GM10248 (cell line): ENCODE measurements around the gene MDN1.

Experiments
- CTCF ChIA-PET: fragments of 300-600 bp; sonication (Branson Sonifier 250); formaldehyde crosslinking; extraction: SDS; loops from one replicate; lab custom pipeline; 2021; ENCODE audit warnings: antibody characterized with exemption; lab: Yijun Ruan, JAX
- POLR2A ChIA-PET: fragments of 350-650 bp; sonication (Branson Sonifier 250); formaldehyde crosslinking; extraction: SDS; loops from one replicate; lab custom pipeline; 2020; ENCODE audit warnings: antibody characterized with exemption; lab: Yijun Ruan, JAX
- DNase-seq: peaks from one replicate; pipeline ENCODE4 v3.0.0; 2012; ENCODE audit errors: extremely low spot score
- CTCF ChIP-seq: IDR thresholded peaks from 2 replicates; pipeline ENCODE4 v1.5.1; 2012; ENCODE audit warnings: mild to moderate bottlenecking, low read depth; ENCODE audit errors: extremely low read depth, missing control alignments, control extremely low read depth

Gene MDN1

GRCh38 chr6:89661559-89661958 is 158.0 kb downstream of the MDN1 start:
- CTCF ChIA-PET, result interaction anchor here (1.0 to 2.1 kb wide), 5 partner anchors 8 to 24 kb away, joined by 3 to 7 read pairs (median 4); no protein-coding TSS in a partner anchor
- TF ChIP-seq CTCF, result no peak
- POLR2A ChIA-PET, result no interaction called here
- no peak for DNase-seq

DNA sequence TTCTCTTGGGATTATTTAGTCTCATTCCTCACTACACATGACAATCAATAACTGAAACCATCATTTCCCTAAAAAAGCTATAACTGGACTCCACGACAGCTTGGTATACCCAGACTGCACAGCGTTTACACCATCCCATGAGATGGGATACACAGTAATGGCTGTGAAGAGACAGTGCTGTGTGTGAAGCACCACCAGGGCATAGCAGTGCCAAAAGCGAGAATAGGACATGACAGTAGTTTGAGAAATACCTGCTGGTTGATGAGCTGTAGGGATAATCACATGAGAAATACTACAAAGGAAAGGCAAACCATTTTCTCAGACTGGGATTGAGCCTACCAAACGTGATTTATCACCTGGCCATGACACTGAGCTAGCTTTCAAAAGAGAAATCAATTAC is 158.6 kb downstream of the MDN1 start:
- TF ChIP-seq CTCF, result no peak
- POLR2A ChIA-PET, result no interaction called here

GRCh38 chr6:89657445-89658158 is 162.0 kb downstream of the MDN1 start:
- ChIA-PET POLR2A (no interaction called here), CTCF (no interaction called here)
- DNase-seq, result no peak
- TF ChIP-seq CTCF, result no peak

More for the DNA sequence above, 158.6 kb downstream of the MDN1 start:
- DNase-seq, result no peak
- CTCF ChIA-PET, result interaction anchor here (1.0 to 2.1 kb wide), 5 partner anchors 8 to 24 kb away, joined by 3 to 7 read pairs (median 4); no protein-coding TSS in a partner anchor

- POLR2A ChIA-PET, result no interaction called here
- CTCF ChIA-PET, result no interaction called here
- no peak for DNase-seq
- no peak for TF ChIP-seq CTCF
Observed at GRCh38 chr6:89655122-89655521, 164.5 kb downstream of the MDN1 start.

DNA sequence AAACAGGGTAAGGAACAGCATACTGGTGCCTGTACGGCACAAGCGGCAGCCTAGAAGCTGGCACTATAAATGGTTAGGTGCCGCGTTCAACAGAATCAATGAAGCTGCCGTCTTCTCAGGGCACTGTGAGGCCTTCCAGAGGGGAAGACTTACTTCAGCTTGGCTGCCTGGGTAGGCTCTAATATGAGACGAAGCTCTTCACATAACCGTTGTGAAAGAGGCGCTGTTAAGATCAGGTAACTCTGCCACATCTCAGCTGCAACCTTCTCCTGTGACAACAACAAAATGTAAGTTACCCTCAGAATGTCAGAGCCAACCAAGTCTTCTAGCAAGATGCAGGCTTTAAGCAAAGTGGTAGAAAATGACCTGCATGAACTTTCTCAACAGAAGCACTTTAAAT is 169.0 kb downstream of the MDN1 start:
- CTCF ChIA-PET, result interaction anchor here (1.6 to 1.8 kb wide), 3 partner anchors 9 to 19 kb away, joined by 3 to 6 read pairs (median 4); no protein-coding TSS in a partner anchor
- DNase-seq, result no peak
- no peak for TF ChIP-seq CTCF
- POLR2A ChIA-PET, result no interaction called here

- ChIA-PET CTCF (interaction anchor here (1.5 to 1.8 kb wide), 4 partner anchors 9 to 18 kb away, joined by 3 to 6 read pairs (median 4); no protein-coding TSS in a partner anchor), POLR2A (no interaction called here)
- TF ChIP-seq CTCF, result no peak
- DNase-seq, result no peak
Observed at GRCh38 chr6:89649682-89650081, 169.9 kb downstream of the MDN1 start.
